SIG-M5 treated with dmso at 0.1 percent for 504 hours (cell line): ENCODE results near the gene NIFK.
"Not testable (repeated sequence)": the region's sequence is repeated elsewhere in the genome, so short reads cannot be mapped to it uniquely, and the experiment has no call there.

Experiments
- DNase-seq: peaks from one replicate; lab custom pipeline; 2025; ENCODE audit not compliant: unreplicated experiment; lab: John Stamatoyannopoulos, UW

The NIFK gene

GRCh38 chr2:121734544-121734943, 2.1 kb downstream of the NIFK start:
- not testable (repeated sequence) for DNase-seq

DNA sequence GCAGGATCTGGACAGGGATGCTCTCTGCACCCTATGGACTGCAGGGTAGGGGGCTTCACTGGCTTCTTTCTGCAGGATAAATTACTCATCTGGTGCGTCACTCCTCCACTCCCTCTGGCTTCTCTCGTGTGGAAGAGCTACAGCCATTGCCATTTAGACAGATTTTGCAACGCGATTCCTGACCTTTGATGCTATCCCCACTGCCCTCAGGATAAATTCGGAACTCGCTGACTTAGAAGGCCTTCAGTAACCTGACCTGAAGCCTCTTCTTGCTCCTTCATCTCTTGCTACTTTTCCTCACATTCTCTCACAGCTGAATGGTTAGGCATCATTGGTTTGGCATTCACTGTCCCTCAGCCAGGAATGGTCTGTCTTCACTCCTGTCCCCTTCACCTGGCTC, 5.3 kb downstream of the NIFK start:
- DNase-seq = no peak

DNA sequence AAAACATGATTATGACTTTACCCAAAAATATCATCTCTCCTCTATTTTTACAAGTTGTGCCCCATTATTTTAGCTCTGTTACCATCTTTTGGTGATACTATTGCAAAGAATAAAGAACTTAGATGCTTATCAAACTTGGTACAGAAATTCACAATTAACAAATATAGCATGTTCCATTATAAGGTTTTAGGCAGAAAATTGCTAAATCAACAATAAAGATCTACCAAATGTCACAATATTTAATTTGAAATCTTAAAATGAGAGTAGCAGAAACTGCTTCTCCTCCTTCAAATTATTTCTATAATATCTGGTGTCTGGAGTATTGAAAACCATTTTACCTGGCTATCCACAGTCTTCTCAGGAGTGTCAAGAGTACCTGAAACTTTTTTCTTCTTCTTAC, 8.7 kb downstream of the NIFK start:
- DNase-seq = no peak

GRCh38 chr2:121727332-121727731, 9.3 kb downstream of the NIFK start:
- DNase-seq = no peak

DNA sequence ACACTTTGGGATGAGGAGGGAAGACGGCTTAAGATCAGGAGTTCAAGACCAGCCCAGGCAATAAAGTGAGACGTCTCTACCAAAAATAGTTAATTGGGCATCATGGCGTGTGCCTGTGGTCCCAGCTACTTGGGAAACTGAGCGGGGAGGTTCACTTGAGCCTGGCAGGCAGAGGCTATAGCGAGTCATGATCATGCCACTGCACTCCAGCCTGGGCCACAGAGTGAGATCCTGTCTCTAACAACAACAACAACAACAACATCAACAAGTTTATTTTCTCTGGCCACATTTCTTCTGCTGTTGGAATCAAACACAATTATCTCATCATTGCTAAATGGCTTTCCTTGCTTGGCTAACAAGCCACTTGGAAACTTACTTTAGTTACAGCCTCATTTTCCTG, 13.4 kb downstream of the NIFK start:
- DNase-seq = no peak

DNA sequence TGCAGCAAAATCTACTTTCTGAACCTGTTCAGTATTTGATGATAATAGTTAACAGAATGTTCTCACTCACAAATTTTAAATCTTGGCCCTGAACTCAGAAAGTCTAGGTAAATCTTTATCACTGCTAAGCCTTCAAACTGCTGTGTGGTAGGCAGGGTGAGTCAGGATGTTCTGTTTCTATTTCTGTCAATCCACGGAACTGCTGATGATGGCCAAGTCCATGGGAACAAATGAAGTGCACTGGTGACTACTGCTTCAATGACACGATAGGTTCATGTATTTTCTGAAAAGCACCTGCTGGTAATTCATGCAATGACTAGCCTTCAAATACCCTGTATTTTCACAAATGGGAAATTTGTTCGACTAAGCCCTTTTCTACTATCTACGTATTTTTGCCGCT, 14.2 kb downstream of the NIFK start:
- peak; percentile 11 for DNase-seq

DNA sequence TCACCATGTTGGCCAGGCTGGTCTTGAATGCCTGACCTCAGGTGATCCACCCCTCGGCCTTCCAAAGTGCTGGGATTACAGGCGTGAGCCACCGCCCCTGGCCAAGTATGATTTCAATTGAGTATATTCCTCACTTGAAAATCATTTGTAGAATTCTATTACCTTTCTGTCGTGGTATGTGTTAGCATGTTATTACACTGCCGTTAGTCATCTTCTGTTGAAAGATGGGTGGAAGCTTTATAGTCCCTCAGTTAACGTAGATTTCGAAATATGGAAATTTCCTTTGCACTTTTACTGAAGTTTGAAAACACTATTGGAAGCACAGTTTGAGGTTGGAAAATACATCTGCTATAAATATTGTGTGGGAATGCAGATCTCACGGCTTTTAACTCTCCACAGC, 14.7 kb downstream of the NIFK start:
- peak; percentile 46 for DNase-seq

- DNase-seq = no peak
These were observed 19.1 kb downstream of the NIFK start for GRCh38 chr2:121717529-121717928.

- no peak for DNase-seq
These were observed 20.5 kb downstream of the NIFK start for GRCh38 chr2:121716126-121716525.

GRCh38 chr2:121711481-121711880, 25.2 kb downstream of the NIFK start:
- not testable (repeated sequence) for DNase-seq

- no peak for DNase-seq
These were observed 26.1 kb downstream of the NIFK start for GRCh38 chr2:121710470-121711170.

DNA sequence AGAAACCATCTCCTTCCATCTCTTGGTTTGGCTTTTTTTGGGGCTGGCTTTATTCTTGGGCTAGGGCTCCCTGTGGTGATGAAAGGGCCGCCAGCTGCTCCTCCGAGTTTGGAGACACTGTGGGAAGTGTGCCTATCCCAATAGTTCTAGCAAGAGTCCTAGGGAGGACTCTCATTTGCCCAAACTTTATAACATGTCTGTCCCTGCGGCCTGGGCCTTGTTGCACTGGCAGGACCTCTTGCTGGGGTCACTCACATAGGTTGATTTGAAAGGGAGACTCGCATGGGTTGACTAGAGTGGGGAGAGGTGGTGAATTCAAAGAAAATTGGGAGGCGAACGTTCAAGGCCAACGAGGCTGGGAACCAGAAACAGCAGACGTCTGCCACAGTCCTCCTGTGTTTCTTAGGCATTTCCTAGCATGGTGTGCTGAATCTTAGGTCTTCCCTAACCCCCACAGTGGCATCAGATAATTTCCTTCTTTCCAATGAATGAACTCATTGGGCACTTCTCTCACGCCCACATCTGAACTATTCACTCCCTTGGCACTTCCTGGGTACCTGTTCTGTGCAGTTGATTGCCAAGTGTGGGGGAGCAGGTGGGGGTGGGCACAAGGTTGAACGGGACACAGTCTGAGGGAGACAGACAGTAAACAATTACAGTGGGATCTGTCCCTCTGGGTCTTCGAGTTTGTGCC, 26.8 kb downstream of the NIFK start:
- no peak for DNase-seq

GRCh38 chr2:121707920-121708361, 28.7 kb downstream of the NIFK start:
- DNase-seq = no peak

- DNase-seq = no peak
These were observed 29.2 kb downstream of the NIFK start for GRCh38 chr2:121707344-121707919.

DNA sequence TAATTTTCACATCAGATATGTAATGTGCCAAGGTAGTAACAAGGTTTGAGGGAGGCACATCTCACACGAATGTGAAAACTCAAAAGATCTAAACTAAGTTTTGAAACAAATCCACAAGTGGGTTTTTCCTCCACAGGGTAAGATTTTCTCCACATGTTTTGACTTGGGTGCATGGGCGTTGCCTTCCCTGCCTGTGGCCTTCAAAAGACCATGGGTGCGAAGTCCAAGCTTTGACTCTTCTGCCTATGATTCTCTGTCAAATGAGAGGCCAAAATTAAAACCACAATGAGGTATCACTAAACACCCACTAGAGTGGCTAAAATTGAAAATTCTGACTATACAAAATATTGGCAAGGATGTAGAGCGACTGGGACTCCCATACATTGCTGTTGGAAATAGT, 30.7 kb downstream of the NIFK start:
- no peak for DNase-seq

GRCh38 chr2:121705390-121705789, 31.3 kb downstream of the NIFK start:
- no peak for DNase-seq

GRCh38 chr2:121701761-121702160, 34.9 kb downstream of the NIFK start:
- DNase-seq = not testable (repeated sequence)

- DNase-seq = peak; percentile 98
These were observed 37.0 kb downstream of the NIFK start for GRCh38 chr2:121699421-121700333.

GRCh38 chr2:121698318-121698930, 38.3 kb downstream of the NIFK start:
- DNase-seq = peak; percentile 71

DNA sequence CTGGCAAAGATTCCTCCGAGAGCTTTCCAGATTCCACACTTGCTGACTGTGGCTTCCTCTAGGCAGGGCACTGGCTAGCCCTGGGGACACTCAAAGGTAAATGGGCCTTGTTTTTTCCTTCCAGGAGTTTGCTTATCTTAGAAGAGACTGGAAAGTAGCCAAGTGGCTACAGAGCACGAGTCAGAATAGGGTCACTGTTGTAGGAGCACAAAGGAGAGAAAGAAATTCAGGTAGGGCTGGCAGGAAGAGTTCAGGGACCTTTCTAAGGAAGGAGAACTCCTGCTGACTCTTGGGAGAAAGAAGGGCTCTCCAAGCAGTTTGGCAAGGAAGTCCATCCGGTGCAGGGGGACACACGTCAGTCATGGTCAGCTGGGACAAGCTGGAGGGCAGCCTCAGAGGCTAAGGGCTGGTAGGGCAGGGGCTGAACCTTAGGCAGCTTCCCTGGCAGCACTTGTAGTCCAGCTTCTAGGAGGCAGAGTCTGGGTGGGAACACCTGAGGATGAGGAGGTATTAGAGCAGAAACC, 39.5 kb downstream of the NIFK start:
- DNase-seq = no peak
